Stimulated activated CD4-positive, alpha-beta T cell treated with anti-CD3 and anti-CD28 coated beads, Interleukin-4, amount 100 ng/mL, for 4 hours (primary cell): Measurements from ENCODE around the gene ITGAD.
"Not testable (repeated sequence)": the region's sequence is repeated elsewhere in the genome, so short reads cannot be mapped to it uniquely, and the experiment has no call there.

Experiments used
- DNase-seq, 2 experiments: peaks; one replicate each; pipeline ENCODE4 v3.0.0-alpha.2; 2020

ITGAD gene

DNA sequence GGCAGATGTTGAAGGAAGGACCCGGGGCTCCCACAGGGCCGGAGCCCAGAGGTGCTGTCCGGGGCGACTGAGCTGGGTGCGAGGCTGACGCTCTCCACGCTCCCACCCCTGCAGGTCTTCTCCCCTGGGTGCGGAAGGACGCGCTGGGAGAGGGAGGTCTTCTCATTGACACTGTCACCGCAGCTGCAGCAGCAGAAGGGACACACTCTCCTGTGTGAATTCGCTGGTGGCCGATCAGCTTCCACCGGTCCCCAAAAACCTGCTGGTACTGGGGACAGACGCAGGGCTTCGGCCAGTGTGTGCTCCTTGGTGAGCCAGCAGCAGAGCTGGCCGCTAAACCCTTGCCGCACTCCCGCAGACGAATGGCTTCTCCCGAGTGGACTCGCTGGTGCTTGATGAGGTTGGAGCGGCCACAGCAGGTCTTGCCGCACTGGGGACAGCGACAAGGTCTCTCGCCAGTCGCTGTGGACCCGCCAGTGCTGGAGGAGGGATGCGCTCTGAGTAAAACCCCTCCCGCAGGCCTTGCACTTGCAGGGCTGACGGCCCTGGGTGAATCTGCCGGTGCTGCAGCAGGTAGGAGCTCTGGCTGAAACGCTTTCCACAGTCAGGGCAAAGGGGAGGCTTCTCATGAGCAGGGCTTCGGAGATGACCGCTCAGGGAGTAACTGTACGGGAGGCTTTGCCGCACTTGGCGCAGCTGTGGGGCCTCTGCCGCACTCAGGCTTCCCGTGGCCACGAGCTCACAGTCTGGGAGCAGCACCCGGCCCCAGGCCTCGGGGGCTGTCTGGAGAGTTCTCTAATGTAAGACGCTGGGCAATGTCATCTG lies 43.3 kb downstream of the ITGAD start:
- DNase-seq = no peak

GRCh38 chr16:31438414-31438813 lies 45.3 kb downstream of the ITGAD start:
- no peak for DNase-seq

DNA sequence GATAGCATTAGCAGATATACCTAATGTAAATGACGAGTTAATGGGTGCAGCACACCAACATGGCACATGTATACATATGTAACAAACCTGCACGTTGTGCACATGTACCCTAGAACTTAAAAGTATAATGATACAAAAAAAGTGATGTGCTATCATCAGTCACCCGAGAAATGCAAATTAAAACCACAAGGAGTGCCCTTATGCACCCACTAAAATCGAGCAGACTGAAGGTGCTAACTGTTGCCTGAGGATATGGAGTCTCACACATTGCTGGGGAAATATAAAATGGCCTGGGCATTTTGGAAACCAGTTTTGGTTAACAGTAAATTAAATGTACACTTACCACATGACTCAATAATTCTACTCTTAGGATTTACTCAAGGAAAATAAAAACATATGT lies 45.9 kb downstream of the ITGAD start:
- DNase-seq = not testable (repeated sequence)

DNA sequence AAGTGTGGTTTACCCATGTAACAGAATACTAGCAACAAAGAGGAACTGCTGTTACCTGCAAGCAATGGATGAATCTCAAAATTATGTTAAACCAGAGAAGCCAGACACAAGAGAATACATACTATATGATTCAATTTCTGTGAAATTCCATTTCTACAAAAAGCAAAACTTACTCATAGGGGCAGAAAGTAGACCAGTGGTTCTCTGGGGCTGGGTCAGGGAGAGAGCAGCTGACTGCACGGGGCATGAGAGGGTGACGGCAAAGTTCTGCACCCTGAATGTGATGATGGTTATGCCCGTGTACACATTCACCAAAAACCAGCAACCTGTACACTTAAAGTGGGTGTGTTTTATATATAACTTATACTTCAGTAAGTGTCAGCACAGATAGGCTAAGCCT lies 46.4 kb downstream of the ITGAD start:
- DNase-seq = no peak

GRCh38 chr16:31440516-31441184 lies 47.5 kb downstream of the ITGAD start:
- DNase-seq = no peak

GRCh38 chr16:31441956-31442355 lies 48.8 kb downstream of the ITGAD start:
- DNase-seq = no peak

GRCh38 chr16:31445931-31446330 lies 52.8 kb downstream of the ITGAD start:
- not testable (repeated sequence) for DNase-seq

- DNase-seq = no peak
Measured at GRCh38 chr16:31451201-31451600, 58.1 kb downstream of the ITGAD start.

DNA sequence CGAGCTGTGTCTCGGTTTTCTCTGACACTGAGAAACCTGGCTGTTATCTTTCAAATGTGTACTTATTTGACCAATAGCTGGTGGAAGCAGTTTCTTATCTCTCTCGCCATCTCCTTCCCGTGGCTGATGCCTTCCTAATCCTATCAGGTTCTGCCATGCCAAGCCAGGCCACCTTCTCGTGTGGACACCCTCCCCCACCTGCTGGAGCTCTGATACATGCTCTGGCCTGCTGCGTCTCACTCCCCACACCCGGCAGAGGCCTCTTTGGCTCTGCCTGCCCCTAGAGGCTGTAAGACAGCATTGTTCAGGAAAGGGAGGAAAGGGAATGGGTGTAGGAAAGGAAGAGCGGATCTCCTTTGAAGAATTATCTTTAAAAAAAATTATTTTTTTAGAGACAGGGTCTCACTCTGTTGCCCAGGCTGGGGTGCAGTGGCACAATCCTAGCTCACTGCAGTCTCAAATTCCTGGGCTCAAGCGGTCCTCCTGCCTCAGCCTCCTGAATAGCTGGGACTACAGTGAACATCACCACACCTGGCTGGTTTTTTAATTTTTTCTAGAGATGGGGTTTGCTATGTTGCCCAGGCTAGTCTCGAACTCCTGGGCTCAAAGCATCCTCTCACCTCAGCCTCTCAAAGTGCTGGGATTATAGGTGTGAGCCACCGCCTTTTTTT lies 58.7 kb downstream of the ITGAD start:
- DNase-seq = no peak

DNA sequence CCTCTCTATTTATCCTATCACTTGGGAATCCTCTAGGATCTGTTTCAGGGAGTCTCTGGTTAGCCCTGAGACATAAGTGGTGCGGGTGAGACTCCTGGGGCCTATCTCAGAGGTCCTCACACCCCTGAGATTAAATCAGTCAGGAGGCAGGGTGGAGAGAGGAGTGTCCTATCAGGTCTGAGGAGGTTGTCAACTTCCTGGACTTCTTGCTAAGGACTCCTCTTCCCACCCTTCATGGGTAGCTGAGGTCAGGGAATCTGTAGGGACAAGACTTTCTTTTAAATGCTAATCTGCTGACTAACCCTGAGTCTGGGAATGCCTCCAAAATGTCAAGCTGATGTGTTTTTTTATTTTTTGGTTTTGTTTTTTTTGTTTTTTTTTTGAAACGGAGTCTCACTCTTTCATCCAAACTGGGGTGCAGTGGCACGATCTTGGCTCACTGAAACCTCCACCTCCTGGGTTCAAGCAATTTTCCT lies 59.5 kb downstream of the ITGAD start:
- DNase-seq = no peak

GRCh38 chr16:31453255-31454204 lies 60.4 kb downstream of the ITGAD start:
- no peak for DNase-seq

DNA sequence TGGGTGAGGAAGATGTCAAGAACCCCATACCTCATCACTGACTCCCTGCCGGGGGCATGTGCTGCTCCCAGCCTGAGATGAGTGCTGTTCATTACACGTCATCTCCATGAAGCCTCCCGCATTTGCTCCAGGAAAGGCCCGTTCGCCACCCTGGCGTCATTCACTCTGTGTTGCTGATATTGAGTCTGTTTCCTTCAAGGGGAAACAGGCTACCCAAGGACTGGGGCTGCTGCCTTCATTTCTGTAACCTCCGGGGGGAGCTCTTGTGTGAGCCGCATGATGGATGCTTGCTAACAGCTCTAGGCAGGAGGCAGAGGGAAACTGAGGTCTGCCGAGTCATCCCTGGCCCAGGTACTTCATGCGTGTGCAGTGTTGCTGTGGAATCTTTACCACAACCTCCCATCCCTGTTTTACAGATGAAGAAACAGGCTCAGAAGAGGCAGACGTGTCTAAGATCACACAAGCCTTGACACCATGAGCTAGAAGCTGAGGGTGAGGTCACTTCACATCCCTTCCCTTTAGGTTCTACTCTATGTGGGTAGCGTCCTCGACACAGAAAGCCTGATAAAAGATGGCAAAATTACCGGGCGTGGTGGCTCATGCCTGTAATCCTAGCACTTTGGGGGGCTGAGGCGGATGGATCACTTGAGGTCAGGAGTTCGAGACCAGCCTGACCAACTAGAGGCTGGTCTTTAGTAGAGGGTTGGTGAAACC lies 62.6 kb downstream of the ITGAD start:
- DNase-seq = peak in 1 of 2 experiments; percentile 20

GRCh38 chr16:31456988-31457360 lies 63.8 kb downstream of the ITGAD start:
- DNase-seq = no peak

DNA sequence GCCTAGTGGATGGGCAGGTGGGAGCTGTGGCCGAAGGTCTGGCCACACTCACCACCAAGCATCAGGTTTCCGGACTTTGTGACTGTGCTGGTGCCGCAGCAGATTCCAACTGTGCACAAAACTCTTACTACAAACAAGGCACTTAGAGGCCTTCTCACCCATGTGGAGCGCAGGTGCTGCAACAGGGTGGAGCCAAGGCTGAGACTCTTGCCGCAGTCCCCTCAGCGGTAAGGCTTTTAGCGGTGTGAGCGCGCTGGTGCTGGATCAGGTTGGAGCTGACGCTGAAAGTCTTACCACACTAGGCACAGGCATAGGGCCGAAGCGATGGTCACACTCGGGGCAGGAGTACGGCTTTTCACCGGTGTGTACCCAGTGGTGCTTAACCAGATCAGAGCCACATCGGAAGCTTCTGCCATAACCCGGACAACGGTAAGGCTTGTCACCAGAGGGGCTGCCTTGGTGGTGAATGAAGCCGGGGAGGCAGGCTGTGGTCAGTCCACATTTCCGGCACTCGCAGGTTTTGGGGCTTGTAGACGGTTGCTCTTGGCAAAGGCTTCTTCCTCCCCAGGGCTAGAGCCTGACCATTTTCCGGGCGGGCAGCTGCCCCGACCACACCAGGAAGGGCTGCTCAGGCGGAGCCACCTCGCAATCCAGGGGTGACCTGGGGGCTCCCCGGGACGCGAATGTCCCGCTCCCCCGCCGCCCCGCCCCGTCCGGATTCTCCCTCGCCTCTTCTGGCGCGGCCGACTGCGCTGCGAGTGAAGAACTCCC lies 65.1 kb downstream of the ITGAD start:
- peak; percentile 48 to 57 for DNase-seq

GRCh38 chr16:31458844-31459686 lies 65.9 kb downstream of the ITGAD start, which contains the start of gene ARMC5:
Gene ARMC5, plus strand, starts transcription at chr16:31459501. Its CDS starts 24 bp downstream, at chr16:31459525.
- DNase-seq = peak; percentile 93 to 98

GRCh38 chr16:31459687-31460581 lies 66.8 kb downstream of the ITGAD start:
- DNase-seq = peak; percentile 100

DNA sequence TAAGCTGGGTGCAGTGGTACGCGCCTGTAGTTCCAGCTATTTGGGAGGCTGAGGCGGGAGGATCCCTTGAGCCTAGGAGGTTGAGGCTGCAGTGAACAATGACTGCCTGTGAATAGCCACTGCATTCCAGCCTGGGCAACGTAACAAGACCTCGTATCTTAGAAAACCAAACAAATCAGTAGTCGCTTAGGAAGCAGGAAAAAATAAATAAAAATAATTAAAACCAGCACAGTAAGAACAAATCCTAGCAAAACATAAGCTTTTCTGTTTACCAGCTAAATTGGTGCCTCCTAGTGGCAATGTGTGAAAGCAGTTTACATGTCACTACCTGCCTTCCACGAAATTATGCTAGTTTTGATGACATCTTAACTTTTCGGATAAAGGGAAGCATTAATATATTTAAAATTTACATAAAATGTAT lies 67.5 kb downstream of the ITGAD start:
- no peak for DNase-seq

DNA sequence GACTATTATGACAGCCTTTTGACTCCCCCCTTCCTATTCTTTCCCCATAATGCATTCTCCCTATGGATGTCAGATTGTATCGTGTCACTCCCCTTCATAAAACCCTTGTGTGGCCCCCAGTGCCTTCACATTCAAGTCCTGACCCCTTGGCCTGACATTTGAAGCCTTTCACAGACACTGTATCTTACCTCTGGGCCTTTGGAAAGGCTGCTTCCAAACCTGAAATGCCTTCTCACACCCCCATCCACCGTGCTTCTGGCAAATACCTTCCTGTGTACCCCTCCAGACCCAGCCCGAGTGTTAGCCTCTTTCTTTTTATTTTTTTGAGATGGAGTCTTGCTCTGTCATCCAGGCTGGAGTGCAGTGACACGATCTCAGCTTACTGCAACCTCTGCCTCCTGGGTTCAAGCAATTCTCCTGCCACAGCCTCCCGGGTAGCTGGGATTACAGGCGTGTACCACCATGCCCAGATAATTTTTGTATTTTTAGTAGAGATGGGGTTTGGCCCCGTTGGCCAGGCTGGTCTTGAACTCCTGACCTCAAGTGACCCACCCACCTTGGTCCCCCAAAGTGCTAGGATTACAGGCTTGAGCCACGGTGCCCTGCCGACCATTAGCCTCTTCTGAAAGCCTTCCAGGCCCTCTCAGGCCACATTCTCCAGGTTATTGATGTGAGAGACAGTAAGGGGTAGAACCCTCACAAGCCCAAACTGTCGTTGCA lies 68.2 kb downstream of the ITGAD start:
- no peak for DNase-seq
